B cell (primary cell): Measurements from ENCODE around the gene HYOU1. TPM values are rescaled to one million over a fixed set of nuclear protein-coding genes. Genes with fewer than 3 reads are reported as not detected.
A peak's percentile ranks its signal among the peaks of the same experiment; 100 is the strongest.

Source experiments
- ATAC-seq: fragments of 200-7000 bp; cut with Tn5 transposase; one replicate; pipeline ENCODE4 v1.10.0; 2021; ENCODE audit warnings: low read depth, mild to moderate bottlenecking, moderate number of reproducible peaks, moderate library complexity
- CTCF ChIA-PET: fragments of 350-600 bp; sonication (Branson Sonifier 250); formaldehyde crosslinking; loops from one replicate; lab custom pipeline; 2021; ENCODE audit warnings: antibody characterized with exemption, inconsistent platforms; lab: Charles Lee
- POLR2A ChIA-PET: fragments of 350-600 bp; sonication (Branson Sonifier 250); formaldehyde crosslinking; loops from one replicate; lab custom pipeline; 2021; ENCODE audit warnings: antibody characterized with exemption; lab: Charles Lee
- DNase-seq: peaks from one replicate; pipeline ENCODE4 v3.0.0; 2013
- H2AFZ ChIP-seq: 2 replicates; pipeline ENCODE4 v1.6.1; 2012; ENCODE audit warnings: mild to moderate bottlenecking, low read depth, low read length; ENCODE audit not compliant: insufficient read depth, poor library complexity, severe bottlenecking
- H3K27ac ChIP-seq, 2 donors: 1 replicate in 1 of 2; 2 replicates in 1 of 2; pipeline ENCODE4 v1.5.1; 2012 to 2013; ENCODE audit warnings: low read length in 2 of 2, mild to moderate bottlenecking in 2 of 2, moderate library complexity in 1 of 2
- H3K27me3 ChIP-seq, 4 experiments: fragments of 200-600 bp in 1 of 4; sonication (generic) in 1 of 4; replicated peaks in 1 of 4; 1 replicate in 2 of 4; 2 replicates in 2 of 4; pipeline versions ENCODE4 v1.6.1 to v1.7.0; 2013 to 2016; ENCODE audit warnings: low read length in 3 of 4, mild to moderate bottlenecking in 2 of 4, mixed read lengths in 1 of 4, moderate library complexity in 1 of 4; ENCODE audit not compliant: insufficient read depth in 4 of 4, control insufficient read depth in 3 of 4; ENCODE audit errors: control extremely low read depth in 1 of 4
- H3K36me3 ChIP-seq, 2 experiments: replicated peaks in 1 of 2; 1 replicate in 1 of 2; 2 replicates in 1 of 2; pipeline versions ENCODE4 v1.6.1 to v1.7.1; 2013; ENCODE audit warnings: low read length in 1 of 2; ENCODE audit not compliant: insufficient read depth in 2 of 2, control insufficient read depth in 1 of 2; ENCODE audit errors: control extremely low read depth in 1 of 2, extremely low read depth in 1 of 2
- H3K4me1 ChIP-seq, 2 donors: fragments of 200-600 bp in 1 of 2; sonication (generic) in 1 of 2; 1 replicate in 1 of 2; 2 replicates in 1 of 2; pipeline versions ENCODE4 v1.5.1 to v1.6.1; 2013 to 2017; ENCODE audit warnings: low read length in 2 of 2; ENCODE audit not compliant: control insufficient read depth in 2 of 2, insufficient read depth in 2 of 2
- H3K4me2 ChIP-seq: replicated peaks from 2 replicates; pipeline ENCODE3; 2012; ENCODE audit warnings: mild to moderate bottlenecking, low read depth, low read length; ENCODE audit not compliant: poor library complexity, severe bottlenecking
- H3K4me3 ChIP-seq, 5 experiments: fragments of 200-600 bp in 1 of 5; sonication (generic) in 1 of 5; 1 replicate in 3 of 5; 2 replicates in 2 of 5; pipeline versions ENCODE4 v1.5.1 to v1.7.0; 2011 to 2016; ENCODE audit warnings: low read length in 4 of 5, mild to moderate bottlenecking in 4 of 5, low read depth in 2 of 5, control low read depth in 1 of 5, moderate library complexity in 1 of 5; ENCODE audit not compliant: insufficient read depth in 1 of 5; ENCODE audit errors: control extremely low read depth in 1 of 5, extremely low read depth in 1 of 5
- H3K79me2 ChIP-seq: fragments of 200-600 bp; sonication (generic); one replicate; pipeline ENCODE4 v1.6.0; 2016; ENCODE audit warnings: low read length; ENCODE audit not compliant: control insufficient read depth, insufficient read depth
- H3K9ac ChIP-seq: fragments of 200-600 bp; sonication (generic); 2 replicates; pipeline ENCODE4 v1.6.1; 2017; ENCODE audit warnings: mild to moderate bottlenecking, low read length, moderate library complexity
- H3K9me3 ChIP-seq, 3 donors: one replicate each; pipeline versions ENCODE4 v1.6.1 to v1.7.1; 2013; ENCODE audit warnings: low read length in 2 of 3; ENCODE audit not compliant: control insufficient read depth in 2 of 3, insufficient read depth in 1 of 3; ENCODE audit errors: control extremely low read depth in 1 of 3
- H4K20me1 ChIP-seq: 2 replicates; pipeline ENCODE4 v1.6.0; 2012; ENCODE audit warnings: mild to moderate bottlenecking, low read length; ENCODE audit not compliant: insufficient read depth, control insufficient read depth, poor library complexity, severe bottlenecking
- H3K27ac Mint-ChIP-seq: one replicate; pipeline ENCODE4 v1.8.0; 2021; ENCODE audit warnings: mixed read lengths
- H3K27me3 Mint-ChIP-seq: one replicate; pipeline ENCODE4 v1.8.0; 2021; ENCODE audit warnings: mixed read lengths
- H3K4me1 Mint-ChIP-seq: one replicate; pipeline ENCODE4 v1.8.0; 2021; ENCODE audit warnings: mixed read lengths
- H3K4me3 Mint-ChIP-seq: one replicate; pipeline ENCODE4 v1.8.0; 2021; ENCODE audit warnings: mixed read lengths
- H3K9me3 Mint-ChIP-seq: one replicate; pipeline ENCODE4 v1.8.0; 2022; ENCODE audit warnings: mixed read lengths; ENCODE audit not compliant: insufficient read depth
- EZH2 ChIP-seq: IDR thresholded peaks from 2 replicates; pipeline ENCODE4 v1.6.1; 2012; ENCODE audit warnings: borderline replicate concordance, low read depth, mild to moderate bottlenecking, moderate library complexity, low read length; ENCODE audit not compliant: insufficient read depth, poor library complexity, severe bottlenecking
- WGBS: methylation state at CpG from one replicate; pipeline ENCODE4 v1.1.5; 2013; ENCODE audit warnings: missing lambda C conversion rate; ENCODE audit not compliant: insufficient coverage; 5-methylcytosine and 5-hydroxymethylcytosine counted together
- intact Hi-C: fragments of 100-400 bp; cut with micrococcal nuclease; formaldehyde crosslinking; loops from one replicate; pipeline ENCODE4 v1.10.0; 2022
- polyA plus RNA-seq: library from polyadenylated mRNA; depleted of rRNA; stranded (reverse); fragments of >200 nt; gene quantifications from 2 replicates; pipeline ENCODE4 v1.2.3, GENCODE V29; 2012
- total RNA-seq, 2 donors: library from RNA; stranded (reverse); fragments of 120-200 nt in 1 of 2; gene quantifications; 1 replicate in 1 of 2; 2 replicates in 1 of 2; pipeline versions ENCODE4 v1.2.3 to v1.2.4, GENCODE V29; 2013 to 2022
- TF ChIP-seq, protein P1 (sequence below): fragments of 200-600 bp; IDR thresholded peaks from one replicate; pipeline ENCODE4 v1.8.0; 2022; ENCODE audit warnings: antibody characterized with exemption, mild to moderate bottlenecking

HYOU1 gene
- total and polyA plus RNA-seq, 2 donors (not counting 1 experiment from before 2014, with no cell fraction given) = 38.5 to 48.7 TPM

DNA sequence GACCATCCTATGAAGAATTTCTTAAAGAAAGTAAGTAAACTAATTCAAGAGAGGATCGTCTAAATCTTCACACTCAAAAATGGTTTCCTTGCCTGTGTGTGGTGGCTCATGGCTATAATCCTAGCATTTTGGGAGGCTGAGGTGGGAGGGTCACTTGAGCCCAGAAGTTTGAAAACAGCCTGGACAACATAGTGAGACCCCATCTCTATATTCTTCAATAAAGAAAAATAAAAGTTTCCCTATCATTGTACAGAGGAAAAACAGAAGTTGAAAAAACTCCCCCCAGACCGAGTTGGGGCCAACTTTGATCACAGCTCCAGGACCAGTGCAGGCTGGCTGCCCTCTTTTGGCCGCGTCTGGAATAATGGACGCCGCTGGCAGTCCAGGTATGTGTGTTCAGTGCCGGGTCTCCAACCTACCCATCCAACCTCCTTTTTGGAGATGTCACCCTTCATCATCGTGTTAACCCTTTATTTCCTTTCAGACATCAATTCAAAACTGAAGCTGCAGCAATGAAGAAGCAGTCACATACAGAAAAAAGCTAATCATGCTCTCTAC lies 41.9 kb downstream of the HYOU1 start:
- DNase-seq = no peak
- intact Hi-C loops = loop anchor here (5.0 kb wide), 2 partner anchors 192 to 223 kb away; partner anchors contain the start of genes CBL and DDX6
- H3K27me3 Mint-ChIP-seq = no peaks in the 10 kb centered on the region
- H3K27ac Mint-ChIP-seq = peak overlapping the region; percentile 38
- Histone ChIP-seq H3K9ac (no peak overlapping the region), H3K36me3 (peaks cover 0 to 58% of the 10 kb centered on the region in 2 experiments), H3K4me2 (no peak overlapping the region), H3K79me2 (peaks cover 33% of the 10 kb centered on the region), H3K9me3 (no peaks in the 10 kb centered on the region), H2AFZ (no peak overlapping the region), H3K27me3 (no peaks in the 10 kb centered on the region), H3K4me1 (peaks cover 26 to 32% of the 10 kb centered on the region in 2 donors), H3K27ac (no peak overlapping the region), H4K20me1 (peaks cover 8% of the 10 kb centered on the region), H3K4me3 (no peak overlapping the region)
- TF ChIP-seq EZH2 = no peak
- TF ChIP-seq, protein P1, sequence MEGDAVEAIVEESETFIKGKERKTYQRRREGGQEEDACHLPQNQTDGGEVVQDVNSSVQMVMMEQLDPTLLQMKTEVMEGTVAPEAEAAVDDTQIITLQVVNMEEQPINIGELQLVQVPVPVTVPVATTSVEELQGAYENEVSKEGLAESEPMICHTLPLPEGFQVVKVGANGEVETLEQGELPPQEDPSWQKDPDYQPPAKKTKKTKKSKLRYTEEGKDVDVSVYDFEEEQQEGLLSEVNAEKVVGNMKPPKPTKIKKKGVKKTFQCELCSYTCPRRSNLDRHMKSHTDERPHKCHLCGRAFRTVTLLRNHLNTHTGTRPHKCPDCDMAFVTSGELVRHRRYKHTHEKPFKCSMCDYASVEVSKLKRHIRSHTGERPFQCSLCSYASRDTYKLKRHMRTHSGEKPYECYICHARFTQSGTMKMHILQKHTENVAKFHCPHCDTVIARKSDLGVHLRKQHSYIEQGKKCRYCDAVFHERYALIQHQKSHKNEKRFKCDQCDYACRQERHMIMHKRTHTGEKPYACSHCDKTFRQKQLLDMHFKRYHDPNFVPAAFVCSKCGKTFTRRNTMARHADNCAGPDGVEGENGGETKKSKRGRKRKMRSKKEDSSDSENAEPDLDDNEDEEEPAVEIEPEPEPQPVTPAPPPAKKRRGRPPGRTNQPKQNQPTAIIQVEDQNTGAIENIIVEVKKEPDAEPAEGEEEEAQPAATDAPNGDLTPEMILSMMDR = no peak
- ChIA-PET CTCF (interaction anchor here (1.1 to 2.0 kb wide), 3 partner anchors 15 to 85 kb away, joined by 3 to 5 read pairs (median 3); no protein-coding TSS in a partner anchor), POLR2A (interaction anchor here (0.6 kb wide), 1 partner anchor 223 kb away, joined by 3 read pairs; no protein-coding TSS in a partner anchor)
- peaks cover 39% of the 10 kb centered on the region for H3K4me1 Mint-ChIP-seq
- no peaks in the 10 kb centered on the region for H3K9me3 Mint-ChIP-seq
- H3K4me3 Mint-ChIP-seq = no peak overlapping the region
- ATAC-seq = no peak
- 90% methylated on average over 6 of the region's 8 CpGs for WGBS

DNA sequence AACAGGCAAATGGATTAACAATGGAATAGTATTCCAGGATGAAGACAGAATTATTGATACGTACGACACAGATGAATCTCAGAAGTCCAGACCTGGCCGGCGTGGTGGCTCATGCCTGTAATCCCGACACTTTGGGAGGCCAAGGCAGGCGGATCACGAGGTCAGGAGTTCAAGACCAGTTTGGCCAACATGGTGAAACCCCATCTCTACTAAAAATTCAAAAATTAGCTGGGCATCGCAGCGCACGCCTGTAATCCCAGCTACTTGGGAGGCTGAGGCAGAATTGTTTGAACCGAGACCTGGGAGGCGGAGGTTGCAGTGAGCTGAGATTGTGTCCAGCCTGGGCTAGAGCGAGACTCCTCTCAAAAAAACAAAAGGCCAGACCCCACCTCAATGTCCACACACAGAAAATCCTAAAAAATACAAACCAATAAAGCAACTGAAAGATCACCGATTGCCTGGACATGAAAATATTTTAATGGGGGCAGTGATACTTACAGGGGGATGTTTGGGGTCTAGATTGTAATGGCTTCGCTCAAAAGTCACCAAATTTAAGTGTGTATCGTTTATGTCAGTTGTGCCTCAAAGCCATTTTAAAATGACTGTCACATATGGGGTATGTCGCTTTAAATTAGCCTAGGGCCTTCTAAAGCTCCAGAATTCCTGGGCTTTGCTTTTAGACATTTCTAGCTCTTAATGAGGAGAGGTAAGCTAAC lies 42.6 kb downstream of the HYOU1 start:
- H3K36me3 ChIP-seq = peaks cover 0 to 65% of the 10 kb centered on the region in 2 experiments
- H2AFZ ChIP-seq = no peak overlapping the region
- Mint-ChIP-seq H3K4me1 (peaks cover 33% of the 10 kb centered on the region), H3K4me3 (no peak overlapping the region), H3K9me3 (no peaks in the 10 kb centered on the region), H3K27ac (no peak overlapping the region), H3K27me3 (no peaks in the 10 kb centered on the region)
- TF ChIP-seq EZH2 = no peak
- TF ChIP-seq, protein P1 = no peak
- DNase-seq (no peak), ATAC-seq (no peak)
- ChIA-PET CTCF (no interaction called here), POLR2A (interaction anchor here (0.6 kb wide), 1 partner anchor 9 kb away, joined by 3 read pairs; no protein-coding TSS in a partner anchor)
- peaks cover 25% of the 10 kb centered on the region for H3K79me2 ChIP-seq
- no peaks in the 10 kb centered on the region for H3K27me3 ChIP-seq
- intact Hi-C loops = no loop called here
- H3K4me2 ChIP-seq = no peak overlapping the region
- peaks cover 18 to 24% of the 10 kb centered on the region in 2 donors for H3K4me1 ChIP-seq
- no peak overlapping the region for H3K9ac ChIP-seq
- no peaks in the 10 kb centered on the region for H3K9me3 ChIP-seq
- no peak overlapping the region for H3K4me3 ChIP-seq
- peaks cover 6% of the 10 kb centered on the region for H4K20me1 ChIP-seq
- WGBS = 98% methylated on average over 14 of the region's 17 CpGs
- H3K27ac ChIP-seq = no peak overlapping the region
